DND-41 (cell line): ENCODE results near the gene CD7.

Experiments
- CTCF ChIP-seq: IDR thresholded peaks from 2 replicates; pipeline ENCODE4 v1.5.1; 2012; ENCODE audit warnings: borderline replicate concordance, low read length, moderate library complexity, mild to moderate bottlenecking; ENCODE audit not compliant: poor library complexity, severe bottlenecking; ENCODE audit errors: extremely low read depth
- EZH2 ChIP-seq: IDR thresholded peaks from 3 replicates; pipeline ENCODE4 v1.6.1; 2012; ENCODE audit warnings: borderline replicate concordance, low read depth, mild to moderate bottlenecking, moderate library complexity, low read length, inconsistent platforms; ENCODE audit not compliant: severe bottlenecking

DNA sequence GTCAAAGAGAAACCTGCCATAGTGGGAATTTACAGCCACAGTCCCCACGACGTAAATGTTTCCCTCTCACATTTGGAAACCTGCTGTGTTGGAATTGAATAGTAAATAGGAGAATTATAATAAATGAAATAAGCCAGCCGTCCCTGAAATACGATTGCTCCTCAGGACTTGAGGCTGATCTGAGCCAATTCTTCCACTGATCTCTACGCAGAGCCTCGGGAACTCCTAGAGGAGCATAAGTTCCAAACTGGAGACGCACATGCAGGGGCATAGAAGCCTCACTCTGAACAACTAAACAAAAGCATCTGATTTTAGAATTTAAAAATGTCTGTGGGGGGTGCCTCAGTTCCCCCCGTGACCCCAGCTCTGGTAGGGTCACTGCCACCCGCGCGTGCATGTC is 31.5 kb upstream of the CD7 start:
- TF ChIP-seq CTCF = no peak
- TF ChIP-seq EZH2 = no peak
